NCI-H345 treated with DMSO at 0.1 percent for 48 hours (cell line): ENCODE results near the gene TARP.
A peak's percentile ranks its signal among the peaks of the same experiment; 100 is the strongest.

Experiments
- DNase-seq: peaks from one replicate; lab custom pipeline; 2025; ENCODE audit not compliant: unreplicated experiment; lab: John Stamatoyannopoulos, UW

TARP gene

GRCh38 chr7:38273286-38273995 is at the start of gene TARP:
Gene TARP, minus strand, starts transcription at chr7:38273636.
- no peak for DNase-seq

- DNase-seq = no peak
Observed at GRCh38 chr7:38323156-38323555, 49.7 kb upstream of the TARP start.

DNA sequence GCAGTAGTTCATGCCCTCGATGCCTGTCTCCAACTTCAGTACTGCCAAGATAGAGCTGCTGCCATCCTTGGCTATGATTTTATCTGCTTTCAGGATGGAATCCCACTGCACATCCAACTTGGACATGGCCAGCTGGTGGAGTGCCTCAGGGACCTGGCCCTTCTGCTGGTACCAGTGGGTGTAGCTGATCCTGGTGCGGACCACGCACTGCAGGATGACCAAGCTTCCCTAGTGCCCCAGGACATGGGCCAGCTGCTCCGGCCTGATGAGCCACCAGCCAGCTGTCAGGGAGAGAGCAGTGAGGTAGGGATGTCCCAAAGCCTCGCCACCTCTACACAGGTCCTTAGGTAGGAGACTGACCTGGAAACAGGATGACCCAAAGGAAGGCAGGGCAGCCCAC is 49.0 kb upstream of the TARP start:
- DNase-seq = no peak

- no peak for DNase-seq
Observed at GRCh38 chr7:38321967-38322366, 48.5 kb upstream of the TARP start.

- DNase-seq = no peak
Observed at GRCh38 chr7:38321515-38321944, 48.1 kb upstream of the TARP start.

- DNase-seq = no peak
Observed at GRCh38 chr7:38321050-38321449, 47.6 kb upstream of the TARP start.

DNA sequence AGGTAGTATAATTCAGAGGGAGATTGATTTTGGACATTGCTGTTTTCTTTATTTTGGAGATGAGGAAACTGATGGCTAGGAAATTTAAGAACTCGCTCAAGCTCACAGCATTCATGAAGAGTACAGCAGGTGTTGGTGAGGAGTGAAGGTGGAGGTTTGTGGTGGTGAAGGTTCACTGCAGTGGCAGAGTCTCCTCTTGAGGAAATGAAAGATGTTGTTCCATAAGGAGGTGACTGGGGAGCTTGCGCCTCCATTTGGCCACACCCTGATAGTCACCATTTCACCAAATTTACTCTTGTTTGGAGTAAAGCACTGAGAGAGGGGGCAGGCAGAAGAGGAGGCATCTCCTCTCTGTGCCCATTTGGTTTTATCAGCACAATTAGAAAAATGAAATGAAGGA is 46.4 kb upstream of the TARP start:
- no peak for DNase-seq

DNA sequence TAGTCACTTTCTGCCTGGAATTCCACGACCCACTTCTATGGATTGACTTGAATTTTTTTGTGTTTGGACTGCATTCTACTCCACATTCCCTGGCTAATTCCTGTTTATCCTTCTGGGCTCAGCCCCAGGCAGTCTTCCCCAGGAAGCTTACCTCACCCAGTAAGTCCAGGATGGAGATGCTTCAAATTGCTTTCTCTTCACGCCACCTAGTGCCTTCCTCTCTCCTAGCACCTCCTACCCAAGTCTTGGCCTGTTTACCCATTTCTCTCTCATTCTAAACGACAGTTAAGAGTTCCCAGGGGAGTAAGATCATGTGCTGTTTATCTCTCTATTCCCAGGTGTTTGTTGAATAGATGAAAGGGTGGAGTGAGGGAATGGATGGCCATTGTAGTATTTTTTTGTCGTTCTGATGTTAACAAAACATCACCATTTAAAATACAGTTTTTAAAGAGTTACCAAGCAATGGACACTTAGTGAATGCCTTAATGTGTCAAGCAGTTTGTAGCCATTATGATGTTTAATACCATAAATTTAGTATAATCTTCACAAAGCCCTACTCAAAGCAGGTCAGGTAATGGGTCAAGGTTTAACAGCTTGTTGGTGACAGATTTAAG is 45.5 kb upstream of the TARP start:
- peak; percentile 74 for DNase-seq

DNA sequence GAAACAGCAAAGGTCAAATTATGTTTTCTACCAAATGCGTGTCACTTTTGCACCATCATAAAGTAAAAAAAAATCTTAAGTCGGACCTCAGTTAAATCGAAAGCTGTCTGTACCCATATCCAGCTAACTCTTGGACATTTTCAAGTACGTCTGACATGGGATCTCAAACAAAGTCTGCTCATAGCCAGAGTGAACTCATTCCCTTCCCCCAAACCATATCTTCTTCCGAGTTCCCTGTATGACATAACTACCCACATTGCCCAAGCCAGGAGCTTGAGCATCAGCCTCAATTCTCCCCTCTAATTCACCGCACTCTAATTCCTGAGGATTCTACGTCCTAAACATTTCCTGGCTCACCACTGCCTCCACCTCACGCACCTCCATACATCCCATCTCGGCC is 44.8 kb upstream of the TARP start:
- no peak for DNase-seq

DNA sequence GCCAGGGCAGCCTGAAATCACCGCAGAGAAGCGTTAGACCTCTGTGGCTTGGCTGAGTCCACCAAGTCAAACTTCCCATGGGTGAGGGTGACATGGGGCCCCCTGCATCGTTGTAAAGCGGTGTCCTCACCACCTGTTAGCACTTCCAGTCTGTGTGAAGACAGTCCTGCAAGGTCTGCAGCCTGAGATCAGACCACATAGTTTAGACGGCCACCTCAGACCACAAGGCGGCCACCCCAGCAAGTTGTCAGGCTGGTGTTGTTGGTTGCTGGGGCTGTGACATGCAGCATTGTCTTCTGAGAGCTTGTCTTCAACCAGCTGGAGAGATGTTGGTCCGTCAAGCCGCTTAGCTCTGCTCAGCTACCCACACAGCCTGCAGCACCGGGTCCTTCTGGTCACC is 44.1 kb upstream of the TARP start:
- DNase-seq = no peak

GRCh38 chr7:38316733-38317360 is 43.4 kb upstream of the TARP start:
- DNase-seq = no peak

- no peak for DNase-seq
Observed at GRCh38 chr7:38315410-38315809, 42.0 kb upstream of the TARP start.

DNA sequence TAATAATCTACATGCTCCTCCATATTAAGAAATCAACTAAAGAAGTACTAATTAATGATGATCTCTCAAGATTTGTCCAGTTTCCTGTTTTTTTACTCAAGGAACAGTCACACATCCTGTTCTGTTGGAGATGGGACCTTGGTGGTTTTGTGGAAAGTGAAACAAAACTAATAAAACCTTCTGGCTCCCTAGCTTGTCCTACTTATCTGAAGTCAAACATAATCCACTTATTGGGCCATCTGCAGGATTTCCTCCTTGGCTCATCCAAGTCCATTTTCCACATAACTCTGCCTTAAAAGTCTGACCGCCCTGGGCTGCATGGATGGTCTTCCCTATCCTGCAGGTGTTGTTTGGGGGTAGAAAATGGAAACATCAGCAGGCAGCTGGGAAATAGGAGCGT is 39.4 kb upstream of the TARP start:
- DNase-seq = no peak

DNA sequence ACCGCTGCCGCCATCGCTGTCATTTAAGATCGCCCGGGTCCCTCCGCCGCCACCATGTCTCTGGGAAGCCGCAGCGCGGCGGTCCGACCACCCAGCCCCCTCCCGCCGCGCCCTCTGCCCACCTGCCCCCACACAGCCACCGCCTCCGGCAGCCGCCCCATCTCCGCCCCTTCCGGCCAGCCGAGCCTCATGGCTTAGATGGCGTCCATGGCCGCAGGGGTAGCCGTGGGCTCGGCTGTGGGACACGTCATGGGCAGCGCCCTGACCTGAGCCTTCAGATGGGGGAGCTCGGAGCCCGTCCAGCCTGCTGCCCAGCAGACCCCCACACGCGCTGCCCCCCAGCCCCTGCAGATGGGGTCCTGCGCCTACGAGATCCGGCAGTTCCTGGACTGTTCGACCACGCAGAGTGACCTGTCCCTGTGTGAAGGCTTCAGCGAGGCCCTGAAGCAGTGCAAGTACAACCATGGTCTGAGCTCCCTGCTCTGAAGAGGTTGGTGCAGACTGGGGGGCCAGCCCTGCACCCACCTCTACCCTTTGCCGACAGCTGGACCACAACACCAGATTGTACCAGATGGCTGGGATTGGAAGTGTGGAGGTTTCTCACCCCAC is 38.0 kb upstream of the TARP start:
- DNase-seq = no peak

DNA sequence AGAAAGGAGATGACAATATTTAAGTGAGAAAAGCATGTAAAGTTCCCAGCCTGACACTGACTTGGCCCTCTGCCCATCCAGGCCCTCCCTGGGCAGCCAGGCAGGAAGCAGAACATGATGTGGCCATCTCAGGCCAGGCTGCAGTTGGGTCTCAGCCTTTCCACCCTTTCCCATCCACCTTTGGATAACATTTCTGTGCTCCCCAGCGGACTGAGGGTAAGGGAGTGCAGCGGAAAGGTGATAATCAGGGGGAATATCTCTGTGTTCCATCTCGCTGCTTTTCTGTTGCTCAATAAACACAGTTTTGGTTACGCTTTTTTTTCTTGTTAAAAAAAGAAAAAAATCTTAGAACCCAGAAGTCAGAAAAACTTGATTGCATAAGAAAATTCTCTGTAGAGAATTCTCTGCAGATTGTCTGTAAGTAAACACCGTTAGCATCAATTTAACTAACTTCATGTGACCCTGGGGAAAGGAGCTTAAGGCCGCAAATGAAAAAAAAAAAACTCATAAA is 37.2 kb upstream of the TARP start:
- no peak for DNase-seq

DNA sequence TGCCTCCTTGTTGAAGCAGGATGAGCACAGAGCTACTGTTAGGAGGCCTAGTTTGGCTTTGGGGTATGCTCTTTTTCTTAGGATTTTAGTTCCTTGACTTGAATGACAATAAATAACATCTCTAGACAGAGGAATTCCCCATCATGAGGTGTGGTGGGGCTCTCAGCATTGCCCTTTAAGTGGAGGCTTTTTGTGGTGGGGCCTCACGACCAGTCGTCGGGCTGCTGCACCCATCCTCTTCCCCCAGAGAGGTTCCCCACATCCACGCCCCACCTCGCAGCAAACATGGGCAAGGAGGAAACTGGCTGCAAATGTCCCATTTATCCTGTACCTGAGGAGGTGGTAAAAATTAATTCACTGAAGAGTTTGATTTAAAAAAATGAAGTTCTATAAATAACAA is 36.1 kb upstream of the TARP start:
- DNase-seq = no peak

DNA sequence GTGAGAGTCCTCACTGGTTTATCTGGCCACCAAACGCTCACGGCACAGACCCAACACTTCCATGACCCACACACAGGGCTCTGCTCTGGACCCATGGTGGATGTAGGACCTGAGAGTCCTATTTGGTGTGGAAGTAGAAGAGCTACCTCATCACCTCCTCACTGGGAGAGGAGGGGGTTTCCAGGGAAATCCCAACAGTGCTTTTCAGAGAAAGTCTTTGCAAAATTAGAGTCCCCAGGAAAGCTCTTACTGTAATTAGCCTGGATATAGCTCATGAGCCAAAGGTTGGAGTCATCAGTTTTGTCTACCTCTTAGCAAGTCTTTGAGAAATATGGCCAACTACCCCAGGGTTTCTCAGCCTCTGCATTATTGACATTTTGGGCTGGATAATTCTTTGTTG is 34.7 kb upstream of the TARP start:
- no peak for DNase-seq

- no peak for DNase-seq
Observed at GRCh38 chr7:38307640-38308039, 34.2 kb upstream of the TARP start.

DNA sequence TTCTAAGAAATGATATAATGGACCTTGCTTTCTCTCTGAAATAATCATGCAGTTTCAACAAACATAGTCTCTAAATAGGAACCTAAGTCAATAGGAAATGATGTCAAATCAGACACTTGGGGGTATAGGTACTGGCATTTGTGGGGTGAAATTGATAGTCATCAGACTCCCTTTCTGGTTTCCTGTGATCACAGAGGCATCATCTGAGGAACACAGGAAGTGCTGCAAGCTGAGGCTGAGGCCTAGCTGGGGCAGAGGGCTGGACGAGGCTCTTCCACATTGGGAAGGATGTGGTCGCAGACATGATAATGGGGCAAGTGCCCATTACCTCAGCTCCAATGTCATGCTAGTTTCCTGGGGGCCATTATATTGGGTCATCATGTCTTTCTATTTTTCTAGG is 33.5 kb upstream of the TARP start:
- DNase-seq = no peak

- no peak for DNase-seq
Observed at GRCh38 chr7:38306171-38306570, 32.7 kb upstream of the TARP start.

DNA sequence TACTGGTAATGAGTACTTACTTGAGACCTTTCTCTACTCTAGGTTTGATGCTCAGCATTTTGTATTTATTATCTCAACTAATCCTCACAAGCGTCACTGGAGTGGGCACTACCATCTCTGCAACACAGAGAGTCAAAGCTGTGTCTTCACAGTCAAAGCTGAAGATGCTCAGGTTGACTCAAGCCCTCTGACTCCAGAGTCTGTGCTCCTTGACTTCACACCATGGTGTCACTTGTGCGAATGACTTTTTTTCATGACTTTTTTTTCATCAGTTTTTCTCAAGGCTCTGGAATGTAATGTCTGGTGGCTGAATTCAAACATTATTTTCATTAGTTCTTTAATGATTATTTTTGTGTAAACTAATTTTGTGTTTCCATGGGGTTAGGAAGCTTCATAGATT is 30.4 kb upstream of the TARP start:
- DNase-seq = no peak

DNA sequence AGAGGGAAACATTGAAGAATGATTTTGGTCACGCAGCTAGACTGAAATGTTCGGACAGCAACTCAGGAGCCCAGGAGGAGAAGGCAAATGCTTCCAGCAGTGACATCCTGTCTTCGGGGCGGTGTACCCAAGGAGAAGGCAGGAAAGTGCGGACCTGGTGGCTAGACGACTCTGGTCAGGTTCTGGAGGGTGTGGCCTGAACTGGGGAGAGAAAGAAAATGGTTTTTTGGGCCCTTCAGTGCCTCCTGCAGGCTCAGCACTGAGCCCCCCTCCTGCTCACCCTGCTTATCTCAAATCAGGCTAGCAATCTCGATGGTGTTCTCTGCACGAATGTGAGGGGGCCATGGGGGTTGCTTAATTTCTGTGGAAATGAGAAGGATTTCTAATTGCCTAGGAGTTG is 26.7 kb upstream of the TARP start:
- no peak for DNase-seq
